Stomach (tissue), 4 donors: ENCODE data around the gene TOR1A.

Experiments
- CTCF ChIP-seq, 7 experiments: fragments of 450-650 bp in 4 of 7; fragments of 200-600 bp in 3 of 7; sonication (generic) in 3 of 7; IDR thresholded peaks; one replicate each; pipeline ENCODE4 v1.5.1; 2016 to 2019; ENCODE audit warnings: antibody characterized with exemption in 7 of 7, control low read depth in 2 of 7, mild to moderate bottlenecking in 1 of 7
- EP300 ChIP-seq: sonication (generic); formaldehyde crosslinking; IDR thresholded peaks from one replicate; pipeline ENCODE4 v1.6.1; 2017; ENCODE audit warnings: antibody characterized with exemption

- TF ChIP-seq CTCF (IDR thresholded peaks at IDR 0.05) = no peak
- TF ChIP-seq EP300 = no peak
These were observed 43.4 kb upstream of the TOR1A start for GRCh38 chr9:129867136-129868022.
